ENCODE results near the gene CASKIN1.

Gene CASKIN1

GRCh38 chr16:2163211-2163881 lies 33.1 kb downstream of the CASKIN1 start:
- no peak for FAIRE-seq

GRCh38 chr16:2162676-2163118 lies 33.7 kb downstream of the CASKIN1 start:
- FAIRE-seq, result no peak
- DNase-seq (ENCODE audit: extremely low spot score, insufficient read length, low read depth), result no peak

More at GRCh38 chr16:2163211-2163881, 33.1 kb downstream of the CASKIN1 start:
- no peak for DNase-seq (ENCODE audit: extremely low spot score, insufficient read length, low read depth)

DNA sequence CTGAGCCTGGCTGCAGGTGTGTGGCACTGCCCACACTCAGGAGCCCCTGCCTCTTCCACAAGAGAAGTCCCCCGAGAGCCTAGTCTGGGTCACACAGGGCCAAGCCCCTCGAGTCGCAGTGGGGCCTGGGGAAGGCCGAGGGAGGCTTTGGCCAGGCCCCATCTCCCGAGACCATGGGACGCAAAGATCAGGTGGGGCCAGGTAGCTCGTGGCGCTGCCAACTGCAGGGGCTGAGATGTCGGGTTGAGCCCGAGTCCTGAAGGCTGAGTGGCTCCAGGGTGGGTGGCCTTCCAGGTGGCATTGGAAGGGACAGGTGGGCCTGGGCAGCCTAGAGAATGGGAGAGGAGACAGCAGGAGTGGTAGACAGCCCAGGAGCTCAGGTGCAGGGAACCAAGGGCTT lies 34.5 kb downstream of the CASKIN1 start:
- no peak for FAIRE-seq
- DNase-seq (ENCODE audit: extremely low spot score, insufficient read length, low read depth), result no peak

GRCh38 chr16:2160915-2161551 lies 35.4 kb downstream of the CASKIN1 start:
- DNase-seq (ENCODE audit: extremely low spot score, insufficient read length, low read depth) (no peak), FAIRE-seq (peak; percentile 33)

DNA sequence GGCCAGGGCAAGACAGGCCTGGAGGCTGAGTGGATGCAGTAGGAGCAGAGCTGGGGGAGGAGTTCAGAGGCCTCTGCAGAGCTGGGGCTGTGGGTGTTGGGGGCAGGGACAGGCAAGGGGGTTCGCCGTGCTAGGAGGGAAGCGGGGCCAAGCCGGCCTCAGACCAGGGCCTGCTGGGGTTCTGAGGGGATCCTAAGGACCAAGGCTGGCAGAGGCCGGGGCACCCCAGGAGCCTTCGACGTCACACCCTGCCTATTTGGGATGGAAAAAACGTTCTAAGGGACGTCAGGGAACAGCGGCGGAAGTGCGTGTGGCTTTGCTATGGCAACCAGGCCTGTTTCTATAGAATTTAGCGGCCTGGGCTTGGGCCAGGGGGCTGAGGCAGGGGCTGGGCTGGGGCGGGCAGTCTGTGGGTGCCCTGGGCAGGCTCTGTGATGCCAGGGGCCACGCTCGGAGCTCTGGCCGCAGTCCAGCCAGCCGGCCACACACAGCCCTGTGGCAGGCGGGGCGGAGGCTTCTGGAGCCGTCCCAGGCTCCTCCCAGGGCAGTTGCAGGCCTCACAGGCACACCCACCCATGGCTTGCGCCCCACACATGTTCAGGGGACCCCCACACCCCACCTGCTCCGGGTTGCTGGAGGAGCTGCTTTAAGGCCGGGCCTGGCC lies 37.1 kb downstream of the CASKIN1 start:
- FAIRE-seq, result no peak
- DNase-seq (ENCODE audit: extremely low spot score, insufficient read length, low read depth), result no peak

GRCh38 chr16:2158262-2158638 lies 38.2 kb downstream of the CASKIN1 start:
- DNase-seq (ENCODE audit: extremely low spot score, insufficient read length, low read depth) (no peak), FAIRE-seq (no peak)

- FAIRE-seq (no peak), DNase-seq (ENCODE audit: extremely low spot score, insufficient read length, low read depth) (no peak)
These were observed 38.7 kb downstream of the CASKIN1 start for GRCh38 chr16:2157480-2158261.

GRCh38 chr16:2156849-2157224 lies 39.6 kb downstream of the CASKIN1 start:
- DNase-seq (ENCODE audit: extremely low spot score, insufficient read length, low read depth) (no peak), FAIRE-seq (no peak)

- DNase-seq (ENCODE audit: extremely low spot score, insufficient read length, low read depth), result no peak
- FAIRE-seq, result no peak
These were observed 40.2 kb downstream of the CASKIN1 start for GRCh38 chr16:2155977-2156848.

DNA sequence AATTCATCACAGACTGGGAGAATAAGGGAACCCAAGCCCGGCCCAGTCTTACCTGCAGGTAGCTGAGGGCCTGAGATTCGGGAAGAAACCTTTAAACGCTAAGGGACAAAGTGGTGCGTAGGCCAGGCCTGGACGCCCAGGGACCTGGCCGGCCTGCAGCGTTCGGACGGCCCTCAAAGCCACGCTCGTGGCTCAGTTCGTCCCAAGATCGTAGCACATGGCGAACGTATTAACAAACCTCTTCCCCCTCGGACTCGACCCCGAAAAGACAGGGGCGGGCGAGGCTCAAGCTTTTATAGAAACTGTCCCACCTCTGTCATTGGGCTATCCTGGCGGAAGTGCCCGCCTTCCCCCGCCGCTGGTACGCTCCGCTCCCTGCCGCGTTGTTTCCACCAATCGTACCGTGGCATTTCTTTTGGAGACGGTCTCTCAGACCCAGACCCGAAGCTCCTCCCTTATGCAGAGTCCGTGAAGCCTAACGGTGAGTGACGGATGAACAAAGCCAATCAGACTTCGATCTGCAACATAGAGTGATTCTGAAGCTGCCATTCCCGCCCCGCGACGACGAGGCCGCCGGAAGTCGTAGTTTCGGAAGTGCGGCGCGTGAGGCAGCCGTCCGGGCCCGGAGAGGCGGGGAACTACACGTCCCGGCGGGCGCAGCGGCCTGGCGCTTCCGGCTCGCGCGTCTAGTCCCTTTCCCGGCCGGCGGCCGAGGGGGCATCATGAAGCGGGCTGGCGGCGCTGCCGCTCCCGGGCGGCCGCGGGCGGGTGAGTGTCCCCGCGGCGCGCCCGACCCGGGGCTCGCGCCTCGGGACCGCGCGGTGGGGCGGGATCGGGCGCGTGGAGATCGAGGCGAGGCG lies 41.1 kb downstream of the CASKIN1 start, which contains the start of gene TRAF7:
Gene TRAF7, plus strand, starts transcription at position 692 of the 860 bp plus-strand sequence. CDS start 8,139 bp downstream, outside the sequence.
- FAIRE-seq (peak; percentile 100), DNase-seq (ENCODE audit: extremely low spot score, insufficient read length, low read depth) (peak; percentile 97)

DNA sequence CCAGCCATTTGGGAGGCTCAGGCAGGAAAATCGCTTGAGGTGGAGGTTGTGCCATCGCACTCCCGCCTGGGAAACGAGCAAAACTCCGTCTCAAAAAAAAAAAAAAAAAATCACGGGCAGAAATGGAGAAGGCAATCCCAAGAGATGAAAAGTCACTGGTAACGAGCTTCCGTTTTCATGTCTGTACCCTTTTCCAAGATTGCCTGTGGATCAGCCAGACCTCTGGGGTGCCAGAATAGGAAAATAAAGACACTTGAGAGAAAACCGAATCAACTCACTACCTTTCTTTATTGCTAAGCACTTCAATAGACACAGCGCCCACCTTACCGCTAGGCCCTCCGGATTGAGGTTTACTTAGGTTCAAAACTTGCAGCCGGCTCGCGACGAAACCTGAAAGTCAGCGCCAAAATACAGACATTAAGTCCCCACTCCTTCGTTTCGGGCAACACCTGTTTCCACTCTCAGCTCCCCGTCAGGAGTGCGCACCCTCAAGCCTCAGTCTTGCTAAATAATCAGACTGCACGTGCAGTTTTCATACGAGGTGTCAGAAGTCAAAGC lies 41.8 kb downstream of the CASKIN1 start:
- DNase-seq (ENCODE audit: extremely low spot score, insufficient read length, low read depth) (no peak), FAIRE-seq (no peak)

- FAIRE-seq (no peak), DNase-seq (ENCODE audit: extremely low spot score, insufficient read length, low read depth) (no peak)
These were observed 43.5 kb downstream of the CASKIN1 start for GRCh38 chr16:2152695-2153506.

GRCh38 chr16:2151188-2152091 lies 45.0 kb downstream of the CASKIN1 start:
- no peak for FAIRE-seq
- no peak for DNase-seq (ENCODE audit: extremely low spot score, insufficient read length, low read depth)

- FAIRE-seq (no peak), DNase-seq (ENCODE audit: extremely low spot score, insufficient read length, low read depth) (no peak)
These were observed 45.8 kb downstream of the CASKIN1 start for GRCh38 chr16:2150418-2151187.

GRCh38 chr16:2149630-2150417 lies 46.6 kb downstream of the CASKIN1 start:
- DNase-seq (ENCODE audit: extremely low spot score, insufficient read length, low read depth) (no peak), FAIRE-seq (no peak)
